K562 (cell line): ENCODE results near the gene GOLGB1. TPM values are rescaled to one million over a fixed set of nuclear protein-coding genes. Genes with fewer than 3 reads are reported as not detected.

ENCODE experiments used
- ASH1L ChIP-seq: fragments of 450-650 bp; IDR thresholded peaks from 2 replicates; pipeline ENCODE4 v1.6.1; 2018; ENCODE audit warnings: borderline replicate concordance, mild to moderate bottlenecking, low read depth; ENCODE audit not compliant: partially characterized antibody
- CTBP1 ChIP-seq: fragments of 450-650 bp; IDR thresholded peaks from 2 replicates; pipeline ENCODE4 v1.6.1; 2016; ENCODE audit warnings: borderline replicate concordance
- EP400 ChIP-seq: fragments of 450-650 bp; IDR thresholded peaks from 2 replicates; pipeline ENCODE4 v1.6.1; 2017; ENCODE audit warnings: antibody characterized with exemption, mild to moderate bottlenecking, moderate library complexity
- FOSL1 ChIP-seq: fragments of 200-800 bp; sonication (Bioruptor generic); conservative IDR thresholded peaks from 2 replicates; pipeline ENCODE4 v1.6.1; 2016; ENCODE audit warnings: missing genetic modification characterization, missing compliant biosample characterization
- FUS ChIP-seq: fragments of 200-400 bp; formaldehyde crosslinking; optimal IDR thresholded peaks from 2 replicates; pipeline ENCODE3; 2017; ENCODE audit warnings: low read depth, low read length
- HMBOX1 ChIP-seq: sonication (generic); IDR thresholded peaks from 2 replicates; pipeline ENCODE4 v1.6.1; 2016
- NCOA1 ChIP-seq: fragments of 450-650 bp; IDR thresholded peaks from 2 replicates; pipeline ENCODE4 v1.6.1; 2016; ENCODE audit warnings: low read depth
- POLR2H ChIP-seq: IDR thresholded peaks from 2 replicates; pipeline ENCODE4 v1.6.1; 2016; ENCODE audit warnings: missing genetic modification characterization, low read depth, mild to moderate bottlenecking, control low read depth, missing compliant biosample characterization, moderate library complexity
- PYGO2 ChIP-seq: fragments of 450-650 bp; IDR thresholded peaks from 2 replicates; pipeline ENCODE4 v1.6.1; 2016; ENCODE audit warnings: mild to moderate bottlenecking, missing genetic modification characterization, moderate library complexity, missing compliant biosample characterization
- SMAD3 ChIP-seq: fragments of 450-650 bp; formaldehyde crosslinking; conservative IDR thresholded peaks from 2 replicates; pipeline ENCODE4 v1.4.0; 2020; ENCODE audit warnings: mild to moderate bottlenecking
- STAT5A ChIP-seq: IDR thresholded peaks from 2 replicates; pipeline ENCODE4 v1.6.1; 2012; ENCODE audit warnings: low read length, inconsistent platforms, borderline replicate concordance
- USF2 ChIP-seq: sonication (generic); formaldehyde crosslinking; IDR thresholded peaks from 2 replicates; pipeline ENCODE4 v1.5.0; 2020; ENCODE audit warnings: missing genetic modification reagents
- ZBED1 ChIP-seq: IDR thresholded peaks from 2 replicates; pipeline ENCODE4 v1.6.1; 2014
- ZNF212 ChIP-seq: fragments of 450-650 bp; formaldehyde crosslinking; IDR thresholded peaks from 2 replicates; pipeline ENCODE4 v1.4.0; 2020; ENCODE audit warnings: mild to moderate bottlenecking
- polyA plus RNA-seq, 8 experiments: library from polyadenylated mRNA; depleted of rRNA in 4 of 8; stranded (reverse) in 5 of 8; unstranded in 3 of 8; fragments of >200 nt; fragmentation: Nextera tagmentation in 2 of 8; fragmentation: Illumina TruSeq in 1 of 8; extraction: Ambion mirVana in 2 of 8; extraction: Trizol in 1 of 8; gene quantifications; 2 replicates each; pipeline versions ENCODE4 v1.2.1 to v1.2.3, GENCODE V29; 2011 to 2014; ENCODE audit warnings: inconsistent platforms in 1 of 8, missing spikeins in 1 of 8
- total RNA-seq, 7 experiments: library from RNA; depleted of rRNA in 6 of 7; stranded (reverse); fragments of >200 nt in 6 of 7; fragmentation: Illumina TruSeq in 2 of 7; extraction: Trizol in 2 of 7; gene quantifications; 2 replicates each; pipeline versions ENCODE4 v1.2.1 to v1.2.3, GENCODE V29; 2011 to 2021; ENCODE audit warnings: low replicate concordance in 1 of 7
- TF ChIP-seq, protein P1 (sequence below): fragments of 250-450 bp; sonication (Bioruptor Pico); IDR thresholded peaks from 2 replicates; pipeline ENCODE4 v1.9.0; 2021; ENCODE audit warnings: mild to moderate bottlenecking
- TF ChIP-seq, protein P2 (sequence below): sonication (generic); formaldehyde crosslinking; IDR thresholded peaks from 2 replicates; pipeline ENCODE4 v1.8.0; 2022; ENCODE audit warnings: missing genetic modification reagents, mild to moderate bottlenecking, borderline replicate concordance

Gene GOLGB1
- total and polyA plus RNA-seq, 9 of the 15 experiments (the other 6 are each of a cell fraction or from before 2014, with no cell fraction given): 4.0 to 16.3 (median 9.7) TPM

DNA sequence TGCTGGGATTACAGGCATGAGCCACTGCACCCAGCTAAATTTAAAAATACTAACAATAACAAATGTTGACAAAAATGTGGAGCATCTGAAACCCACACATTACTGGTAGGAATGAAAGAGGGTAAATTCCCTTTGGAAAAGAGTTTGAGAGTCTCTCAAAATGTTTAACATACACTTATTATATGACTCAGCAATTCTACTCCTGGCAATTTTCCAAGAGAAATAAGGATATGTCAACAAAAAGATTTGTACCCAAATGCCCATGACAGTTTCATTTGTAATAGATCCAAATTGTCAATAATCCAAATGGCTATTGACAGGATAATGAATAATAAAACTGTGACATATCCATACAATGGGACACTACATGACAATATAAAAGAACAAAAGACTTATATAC is 97.9 kb downstream of the GOLGB1 start (continued):
- TF ChIP-seq FOSL1 (tag) (no peak), SMAD3 (CRISPR knock-in tag) (no peak), NCOA1 (no peak), CTBP1 (no peak), FUS (no peak), EP400 (no peak), ZBED1 (no peak), POLR2H (tag) (no peak), ZNF212 (no peak), ASH1L (no peak), PYGO2 (no peak), STAT5A (no peak), USF2 (no peak), HMBOX1 (no peak)
- TF ChIP-seq, protein P1, sequence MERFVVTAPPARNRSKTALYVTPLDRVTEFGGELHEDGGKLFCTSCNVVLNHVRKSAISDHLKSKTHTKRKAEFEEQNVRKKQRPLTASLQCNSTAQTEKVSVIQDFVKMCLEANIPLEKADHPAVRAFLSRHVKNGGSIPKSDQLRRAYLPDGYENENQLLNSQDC (CRISPR knock-in tag): no peak
- TF ChIP-seq, protein P2, sequence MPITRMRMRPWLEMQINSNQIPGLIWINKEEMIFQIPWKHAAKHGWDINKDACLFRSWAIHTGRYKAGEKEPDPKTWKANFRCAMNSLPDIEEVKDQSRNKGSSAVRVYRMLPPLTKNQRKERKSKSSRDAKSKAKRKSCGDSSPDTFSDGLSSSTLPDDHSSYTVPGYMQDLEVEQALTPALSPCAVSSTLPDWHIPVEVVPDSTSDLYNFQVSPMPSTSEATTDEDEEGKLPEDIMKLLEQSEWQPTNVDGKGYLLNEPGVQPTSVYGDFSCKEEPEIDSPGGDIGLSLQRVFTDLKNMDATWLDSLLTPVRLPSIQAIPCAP (CRISPR knock-in tag): no peak
